Bladder microvascular endothelial cell (primary cell): Measurements from ENCODE around the gene GPC2. TPM values are rescaled to one million over a fixed set of nuclear protein-coding genes. Genes with fewer than 3 reads are reported as not detected.

Source experiments
- total RNA-seq: library from RNA; depleted of rRNA; stranded (reverse); fragments of >200 nt; gene quantifications from 2 replicates; pipeline ENCODE4 v1.2.3, GENCODE V29; 2014

Gene GPC2, protein sequence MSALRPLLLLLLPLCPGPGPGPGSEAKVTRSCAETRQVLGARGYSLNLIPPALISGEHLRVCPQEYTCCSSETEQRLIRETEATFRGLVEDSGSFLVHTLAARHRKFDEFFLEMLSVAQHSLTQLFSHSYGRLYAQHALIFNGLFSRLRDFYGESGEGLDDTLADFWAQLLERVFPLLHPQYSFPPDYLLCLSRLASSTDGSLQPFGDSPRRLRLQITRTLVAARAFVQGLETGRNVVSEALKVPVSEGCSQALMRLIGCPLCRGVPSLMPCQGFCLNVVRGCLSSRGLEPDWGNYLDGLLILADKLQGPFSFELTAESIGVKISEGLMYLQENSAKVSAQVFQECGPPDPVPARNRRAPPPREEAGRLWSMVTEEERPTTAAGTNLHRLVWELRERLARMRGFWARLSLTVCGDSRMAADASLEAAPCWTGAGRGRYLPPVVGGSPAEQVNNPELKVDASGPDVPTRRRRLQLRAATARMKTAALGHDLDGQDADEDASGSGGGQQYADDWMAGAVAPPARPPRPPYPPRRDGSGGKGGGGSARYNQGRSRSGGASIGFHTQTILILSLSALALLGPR
- total RNA-seq: 1.3 and 3.9 TPM in 2 replicates

GRCh38 chr7:100177045-100178001 is at the start of gene GPC2, which contains the start of gene STAG3:
Gene GPC2, minus strand, starts transcription at chr7:100177381. Its CDS starts 182 bp downstream, at chr7:100177199.
Gene STAG3, plus strand, starts transcription at chr7:100177918. Its CDS starts 2,639 bp downstream, at chr7:100180557.

GRCh38 chr7:100219801-100220585 is 42.8 kb upstream of the GPC2 start, which contains the start of gene PVRIG:
Gene PVRIG, plus strand, starts transcription at chr7:100219949. Its CDS starts 22 bp downstream, at chr7:100219971.

GRCh38 chr7:100158229-100159098 is 18.7 kb downstream of the GPC2 start, which contains the start of gene TRAPPC14:
Gene TRAPPC14, minus strand, starts transcription at chr7:100158723. Its CDS starts 224 bp downstream, at chr7:100158499.

GRCh38 chr7:100148559-100149328 is 28.4 kb downstream of the GPC2 start, which contains the start of gene LAMTOR4:
Gene LAMTOR4, plus strand, starts transcription at chr7:100148918. Its CDS starts 55 bp downstream, at chr7:100148973.

GRCh38 chr7:100126931-100127865 is 50.0 kb downstream of the GPC2 start, which contains the start of gene MBLAC1:
Gene MBLAC1, plus strand, starts transcription at chr7:100126967. Its CDS starts 429 bp downstream, at chr7:100127396.

Other genes with a start within 250 kb of the GPC2 start
- gene GJC3, start 247.8 kb downstream of the GPC2 start, total RNA-seq: 0.16 and 0.31 TPM in 2 replicates
- gene AZGP1, start 201.3 kb downstream of the GPC2 start, total RNA-seq: not detected in 2 replicates
- 18.3 and 55.8 TPM in 2 replicates for gene ZKSCAN1, start 161.8 kb downstream of the GPC2 start, total RNA-seq
- gene ZSCAN21, start 127.6 kb downstream of the GPC2 start, total RNA-seq: 5.8 and 8.4 TPM in 2 replicates
- gene ZNF3, start 95.7 kb downstream of the GPC2 start, total RNA-seq: 17.8 and 35.7 TPM in 2 replicates
- gene COPS6, start 88.4 kb downstream of the GPC2 start, total RNA-seq: 87.1 and 87.8 TPM in 2 replicates
- gene MCM7, start 76.0 kb downstream of the GPC2 start, total RNA-seq: 98.1 and 113 TPM in 2 replicates
- 16.4 and 19.5 TPM in 2 replicates for gene AP4M1, start 75.7 kb downstream of the GPC2 start, total RNA-seq
- gene TAF6, start 58.0 kb downstream of the GPC2 start, total RNA-seq: 18.5 and 46.6 TPM in 2 replicates
- gene CNPY4, start 57.7 kb downstream of the GPC2 start, total RNA-seq: 38.9 and 45.6 TPM in 2 replicates
- gene MBLAC1, start 50.4 kb downstream of the GPC2 start, total RNA-seq: 1.8 and 2.0 TPM in 2 replicates
- 98.6 and 171 TPM in 2 replicates for gene LAMTOR4, start 28.5 kb downstream of the GPC2 start, total RNA-seq
- 3.9 and 7.7 TPM in 2 replicates for gene TRAPPC14, start 18.7 kb downstream of the GPC2 start, total RNA-seq
- gene GAL3ST4, start 8.8 kb downstream of the GPC2 start, total RNA-seq: 0.49 and 0.88 TPM in 2 replicates
- gene STAG3, start 537 bp upstream of the GPC2 start, total RNA-seq: 0.25 and 0.32 TPM in 2 replicates
- not detected in 2 replicates for gene PVRIG, start 42.6 kb upstream of the GPC2 start, total RNA-seq
- gene SPDYE3, start 130.3 kb upstream of the GPC2 start, total RNA-seq: not detected in 2 replicates
- 7.3 and 21.3 TPM in 2 replicates for gene PILRB, start 180.7 kb upstream of the GPC2 start, total RNA-seq
- gene PILRA, start 196.1 kb upstream of the GPC2 start, total RNA-seq: 0.06 and 0.16 TPM in 2 replicates